Cardiac fibroblast (primary cell): ENCODE results near the gene SLC22A23.

Source experiments
- DNase-seq, 2 donors: peaks; one replicate each; pipeline versions ENCODE4 v3.0.0 to v3.0.0-alpha.2; 2010; ENCODE audit warnings: low read depth in 2 of 2
- H3K4me3 ChIP-seq, 2 donors: replicated peaks in 1 of 2; 1 replicate in 1 of 2; 2 replicates in 1 of 2; pipeline ENCODE4 v1.5.1; 2011; ENCODE audit warnings: low read depth in 2 of 2, low read length in 2 of 2, mild to moderate bottlenecking in 2 of 2, moderate library complexity in 1 of 2
- TF ChIP-seq, protein P1 (sequence below): IDR thresholded peaks from one replicate; pipeline ENCODE4 v1.5.1; 2011; ENCODE audit warnings: low read depth, mild to moderate bottlenecking, low read length, inconsistent platforms

Gene SLC22A23

DNA sequence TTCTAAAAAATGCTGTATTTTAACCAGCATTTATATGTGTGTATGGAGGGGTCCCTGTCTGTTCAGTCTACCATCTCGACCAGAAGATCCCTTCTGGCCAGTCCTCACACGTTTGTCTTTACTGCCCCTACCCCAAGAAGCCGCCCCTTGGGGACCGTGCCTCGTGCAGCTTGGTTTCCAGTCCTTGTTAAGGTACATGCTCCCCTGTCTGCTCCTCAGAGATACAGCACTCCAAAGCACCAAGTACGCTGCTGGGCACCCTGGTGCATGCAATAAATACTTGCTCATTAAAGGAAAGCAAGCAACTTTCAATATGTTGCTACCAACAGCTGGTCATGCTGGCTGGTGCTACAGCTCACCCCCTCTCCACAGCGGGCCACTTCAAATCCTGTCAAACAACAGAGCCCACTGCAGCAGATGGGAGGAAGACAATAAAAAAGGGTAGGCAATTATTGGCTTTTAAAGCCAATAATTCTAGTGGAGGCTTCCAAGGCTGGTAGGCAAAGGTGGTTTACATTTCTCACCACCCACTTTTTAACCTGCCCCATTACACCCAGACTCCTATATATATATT, 136.5 kb downstream of the SLC22A23 start:
- TF ChIP-seq, protein P1, sequence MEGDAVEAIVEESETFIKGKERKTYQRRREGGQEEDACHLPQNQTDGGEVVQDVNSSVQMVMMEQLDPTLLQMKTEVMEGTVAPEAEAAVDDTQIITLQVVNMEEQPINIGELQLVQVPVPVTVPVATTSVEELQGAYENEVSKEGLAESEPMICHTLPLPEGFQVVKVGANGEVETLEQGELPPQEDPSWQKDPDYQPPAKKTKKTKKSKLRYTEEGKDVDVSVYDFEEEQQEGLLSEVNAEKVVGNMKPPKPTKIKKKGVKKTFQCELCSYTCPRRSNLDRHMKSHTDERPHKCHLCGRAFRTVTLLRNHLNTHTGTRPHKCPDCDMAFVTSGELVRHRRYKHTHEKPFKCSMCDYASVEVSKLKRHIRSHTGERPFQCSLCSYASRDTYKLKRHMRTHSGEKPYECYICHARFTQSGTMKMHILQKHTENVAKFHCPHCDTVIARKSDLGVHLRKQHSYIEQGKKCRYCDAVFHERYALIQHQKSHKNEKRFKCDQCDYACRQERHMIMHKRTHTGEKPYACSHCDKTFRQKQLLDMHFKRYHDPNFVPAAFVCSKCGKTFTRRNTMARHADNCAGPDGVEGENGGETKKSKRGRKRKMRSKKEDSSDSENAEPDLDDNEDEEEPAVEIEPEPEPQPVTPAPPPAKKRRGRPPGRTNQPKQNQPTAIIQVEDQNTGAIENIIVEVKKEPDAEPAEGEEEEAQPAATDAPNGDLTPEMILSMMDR: no peak
- DNase-seq: no peak
- no peak overlapping the region for H3K4me3 ChIP-seq

DNA sequence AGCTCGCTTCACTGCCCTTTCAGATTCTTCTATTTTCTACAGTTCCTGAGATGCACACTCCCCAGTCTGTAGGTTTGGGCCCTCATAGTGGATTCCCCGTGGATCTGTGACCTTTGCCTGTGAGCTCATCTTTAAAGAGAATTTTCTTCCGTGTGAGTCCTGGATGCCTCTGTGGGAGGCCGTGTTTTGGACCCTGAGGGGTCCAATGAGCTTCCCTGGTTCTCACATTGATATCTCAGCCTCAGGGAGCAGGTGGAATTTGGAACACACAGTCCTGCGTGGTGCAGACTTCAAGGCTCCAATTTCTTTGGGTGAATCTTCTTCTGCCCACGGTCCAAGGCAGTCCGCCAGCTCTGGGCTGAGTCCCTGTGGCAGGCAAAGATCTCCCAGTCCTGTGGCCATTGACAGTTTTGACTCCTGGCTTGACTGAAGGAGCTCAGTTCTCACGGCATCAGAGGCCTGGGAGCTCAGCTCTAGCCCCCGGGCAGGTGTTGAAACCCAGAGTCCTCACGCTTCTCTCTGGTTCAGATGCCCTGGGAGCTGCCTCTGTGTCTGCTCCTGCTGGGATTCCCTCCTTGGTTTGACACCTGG, 137.1 kb downstream of the SLC22A23 start:
- no peak overlapping the region for H3K4me3 ChIP-seq
- TF ChIP-seq, protein P1: no peak
- no peak for DNase-seq

DNA sequence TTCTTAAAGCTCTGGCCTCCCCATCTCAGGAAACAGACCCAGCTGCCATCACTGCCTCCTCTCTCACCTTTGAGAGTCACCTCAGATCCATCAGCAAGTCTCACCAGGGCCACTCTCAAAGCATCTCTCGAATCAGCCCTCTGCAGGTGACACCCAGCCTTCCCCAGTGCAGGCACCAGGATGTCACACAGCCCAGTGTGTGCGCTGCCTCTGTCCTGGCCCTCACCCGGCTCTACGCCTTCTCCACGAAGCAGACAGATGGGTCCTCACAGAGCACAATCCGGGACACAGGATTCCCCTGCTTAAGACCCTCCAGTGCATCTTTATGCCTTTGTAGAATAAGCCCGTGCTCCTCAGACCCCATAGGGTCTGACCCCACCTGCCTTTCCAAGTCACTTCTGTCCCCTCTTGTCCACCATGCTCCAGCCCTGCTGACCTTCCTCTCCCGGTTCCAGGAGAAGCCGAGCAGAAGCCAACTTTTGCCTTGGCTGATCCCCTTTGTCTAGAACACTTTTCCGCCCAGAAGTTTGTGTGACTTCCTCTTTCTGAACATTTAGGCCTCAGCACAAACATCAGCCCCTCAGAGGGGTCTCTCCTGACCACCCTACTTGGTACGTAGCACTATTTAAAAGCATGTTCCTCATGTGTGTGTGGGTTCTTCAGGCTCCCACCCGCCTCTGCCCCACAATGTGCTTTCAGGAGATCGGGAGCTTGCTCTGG, 137.9 kb downstream of the SLC22A23 start:
- no peak for DNase-seq
- H3K4me3 ChIP-seq: no peak overlapping the region
- TF ChIP-seq, protein P1: no peak

DNA sequence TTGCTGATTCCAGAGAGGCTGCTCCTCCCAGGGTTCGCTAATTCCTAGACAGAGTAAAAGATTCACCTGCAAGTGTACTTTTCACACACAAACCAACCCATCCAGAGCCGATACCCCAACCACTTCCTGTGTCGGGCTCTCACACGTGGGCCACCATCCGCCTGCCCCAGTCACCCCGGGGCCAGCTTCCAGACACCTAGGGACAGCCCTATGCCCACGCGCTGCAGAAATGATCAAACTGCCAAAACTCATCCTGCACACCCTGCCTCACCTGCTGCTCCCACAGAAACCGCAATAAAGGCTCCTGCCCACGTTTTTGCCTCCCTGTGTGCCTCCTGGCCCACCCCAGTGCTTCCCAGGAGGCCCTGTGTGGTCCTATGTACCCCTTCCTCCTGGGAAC, 138.6 kb downstream of the SLC22A23 start:
- H3K4me3 ChIP-seq: no peak overlapping the region
- TF ChIP-seq, protein P1: no peak
- DNase-seq: no peak

DNA sequence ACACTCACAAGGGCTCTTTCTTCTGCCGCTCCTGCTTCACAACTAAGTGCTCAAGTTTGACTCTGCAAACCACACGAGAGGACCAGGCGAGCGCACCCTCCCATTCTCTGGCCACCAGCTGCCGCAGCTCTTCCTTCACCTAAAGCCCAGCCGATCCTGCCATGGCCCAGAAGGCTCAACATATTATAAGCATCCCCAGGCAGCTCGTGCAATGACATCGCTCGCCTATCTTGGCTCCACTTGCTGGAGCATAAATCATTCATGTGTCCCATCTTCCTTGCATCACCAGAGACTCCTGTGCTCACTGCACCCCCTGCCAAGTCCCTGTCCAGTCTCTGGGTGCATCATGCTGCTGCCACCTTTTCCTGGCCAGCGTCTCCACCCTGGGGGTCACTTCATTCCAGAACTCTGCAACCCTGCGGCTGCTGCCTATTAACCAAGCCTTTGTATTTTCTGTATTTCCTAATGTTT, 139.1 kb downstream of the SLC22A23 start:
- DNase-seq: no peak
- no peak overlapping the region for H3K4me3 ChIP-seq
- TF ChIP-seq, protein P1: no peak

DNA sequence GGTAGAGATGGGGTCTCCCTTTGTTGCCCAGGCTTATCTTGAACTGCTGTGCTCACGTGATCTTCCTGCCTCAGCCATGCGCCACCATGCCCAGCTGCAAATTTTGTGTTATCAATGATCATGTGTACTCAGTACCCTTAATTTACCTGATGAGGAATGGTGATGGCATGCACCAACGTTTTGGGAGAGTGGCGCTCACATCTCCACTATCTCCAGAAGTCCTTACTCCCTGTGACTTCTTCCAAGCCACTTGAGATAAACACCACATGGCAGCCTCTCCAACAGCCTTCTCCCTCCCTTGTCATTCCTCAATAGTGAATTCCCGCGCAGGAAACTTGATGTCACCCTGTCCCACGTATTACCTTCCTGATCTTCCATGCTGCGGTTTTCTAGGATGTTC, 140.0 kb downstream of the SLC22A23 start:
- no peak for DNase-seq
- no peak overlapping the region for H3K4me3 ChIP-seq
- TF ChIP-seq, protein P1: no peak
